CD4-positive, alpha-beta T cell (primary cell): ENCODE results near the gene ARL15. TPM values are rescaled to one million over a fixed set of nuclear protein-coding genes. Genes with fewer than 3 reads are reported as not detected.

Experiments used
- ATAC-seq: fragments of 200-7000 bp; cut with Tn5 transposase; one replicate; pipeline ENCODE4 v1.10.0; 2022; ENCODE audit warnings: mild to moderate bottlenecking; ENCODE audit not compliant: poor library complexity
- CTCF ChIA-PET: fragments of 350-600 bp; sonication (Branson Sonifier 250); formaldehyde crosslinking; loops from one replicate; lab custom pipeline; 2021; ENCODE audit warnings: antibody characterized with exemption, inconsistent platforms; lab: Charles Lee
- POLR2A ChIA-PET: fragments of 350-600 bp; sonication (Branson Sonifier 250); formaldehyde crosslinking; loops from one replicate; lab custom pipeline; 2021; ENCODE audit warnings: antibody characterized with exemption, inconsistent platforms; lab: Charles Lee
- DNase-seq, 14 experiments: peaks; one replicate each; pipeline ENCODE4 v3.0.0-alpha.2; 2013 to 2020; ENCODE audit warnings: mixed read lengths in 2 of 14
- H3K27ac ChIP-seq, 2 donors: one replicate each; pipeline versions ENCODE4 v1.5.1 to v1.7.0; 2013; ENCODE audit warnings: low read length in 2 of 2, low read depth in 1 of 2, mild to moderate bottlenecking in 1 of 2
- H3K27me3 ChIP-seq, 2 experiments: 1 replicate in 1 of 2; 2 replicates in 1 of 2; pipeline versions ENCODE4 v1.6.1 to v1.7.0; 2013; ENCODE audit warnings: low read length in 2 of 2, control low read depth in 1 of 2, mild to moderate bottlenecking in 1 of 2, moderate library complexity in 1 of 2; ENCODE audit not compliant: insufficient read depth in 2 of 2, control insufficient read depth in 1 of 2
- H3K36me3 ChIP-seq: one replicate; pipeline ENCODE4 v1.6.1; 2013; ENCODE audit warnings: low read length, control low read depth; ENCODE audit not compliant: insufficient read depth
- H3K4me1 ChIP-seq: one replicate; pipeline ENCODE4 v1.6.1; 2013; ENCODE audit warnings: low read length, control low read depth; ENCODE audit not compliant: insufficient read depth
- H3K4me3 ChIP-seq: one replicate; pipeline ENCODE4 v1.5.1; 2013; ENCODE audit warnings: mild to moderate bottlenecking, low read length, moderate library complexity
- H3K9me3 ChIP-seq, 2 experiments: 1 replicate in 1 of 2; 2 replicates in 1 of 2; pipeline versions ENCODE4 v1.6.1 to v1.7.0; 2013; ENCODE audit warnings: low read length in 2 of 2, mild to moderate bottlenecking in 2 of 2, control low read depth in 1 of 2, moderate library complexity in 1 of 2; ENCODE audit not compliant: control insufficient read depth in 1 of 2, insufficient read depth in 1 of 2
- H3K27ac Mint-ChIP-seq: one replicate; pipeline ENCODE4 v1.8.0; 2020; ENCODE audit warnings: mixed read lengths
- H3K27me3 Mint-ChIP-seq: one replicate; pipeline ENCODE4 v1.8.0; 2021; ENCODE audit warnings: mixed read lengths
- H3K36me3 Mint-ChIP-seq: one replicate; pipeline ENCODE4 v1.8.0; 2021; ENCODE audit warnings: low read depth, mixed read lengths
- H3K4me1 Mint-ChIP-seq: one replicate; pipeline ENCODE4 v1.8.0; 2021; ENCODE audit warnings: low read depth, mixed read lengths
- H3K4me3 Mint-ChIP-seq: one replicate; pipeline ENCODE4 v1.8.0; 2020; ENCODE audit warnings: mild to moderate bottlenecking, mixed read lengths
- H3K9me3 Mint-ChIP-seq: one replicate; pipeline ENCODE4 v1.8.0; 2020; ENCODE audit warnings: mixed read lengths
- intact Hi-C, 2 experiments: fragments of 100-400 bp; cut with DNase I in 1 of 2; cut with micrococcal nuclease in 1 of 2; formaldehyde crosslinking; loops; one replicate each; pipeline versions ENCODE4 v1.15.1 to v1.9.0; 2023 to 2025; cut with DNase I, micrococcal nuclease
- total RNA-seq, 174 experiments: library from RNA in 2 of 174; stranded (reverse) in 2 of 174; gene quantifications; one replicate each; pipeline ENCODE4 v1.2.3 and lab custom pipeline; 2021 to 2026
- TF ChIP-seq, protein P1 (sequence below): fragments of 200-600 bp; IDR thresholded peaks from one replicate; pipeline ENCODE4 v1.8.0; 2022; ENCODE audit warnings: antibody characterized with exemption, mild to moderate bottlenecking

ARL15 gene
- total RNA-seq, 2 experiments from 2014 or later, result 9.1 to 10.6 TPM

DNA sequence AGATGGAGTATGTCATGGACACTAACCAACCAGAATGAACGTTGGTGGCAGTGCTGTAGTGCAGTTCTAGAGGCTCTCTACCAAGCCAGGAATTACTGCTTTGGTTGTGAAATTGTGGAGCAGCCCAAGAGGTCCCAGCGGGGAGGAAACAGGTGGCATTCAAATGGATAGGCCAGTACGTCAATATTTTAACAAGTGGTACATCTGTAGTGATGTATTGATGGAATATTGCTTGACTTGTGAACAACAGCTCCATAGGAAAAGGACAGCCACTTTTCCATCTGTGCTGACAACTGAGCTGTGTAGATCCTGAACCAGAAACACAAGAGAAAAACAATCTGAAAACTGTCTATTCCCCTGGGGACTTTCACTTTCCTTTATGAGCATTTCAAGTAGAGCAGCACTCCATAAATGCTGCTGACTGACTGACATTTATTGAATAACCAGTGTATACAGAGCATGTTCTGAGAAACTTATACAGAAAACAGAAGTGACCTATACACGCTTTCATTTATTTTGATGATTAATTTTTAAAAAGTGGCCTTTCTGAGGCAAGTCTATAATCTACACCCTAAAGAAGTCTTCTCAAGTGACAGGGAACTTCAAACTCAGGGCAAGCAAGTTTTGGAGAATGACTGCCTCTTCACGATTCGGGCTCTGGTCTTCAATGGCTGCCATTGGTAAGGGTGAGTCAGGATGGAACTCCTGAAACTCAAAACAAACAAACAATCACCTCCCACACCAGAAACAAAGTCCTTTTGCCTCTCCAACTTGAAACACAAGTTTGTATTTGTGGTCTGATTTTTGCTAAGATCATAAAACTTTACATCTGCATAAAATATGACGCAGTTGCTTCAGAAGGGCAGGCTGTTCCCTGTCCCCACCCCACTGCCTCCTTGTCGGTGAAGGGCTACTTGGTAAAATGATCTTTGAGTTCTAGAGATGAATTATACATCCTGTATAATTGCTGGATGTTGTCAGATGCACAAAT lies 387.6 kb downstream of the ARL15 start:
- no peaks in the 10 kb centered on the region for H3K9me3 Mint-ChIP-seq
- Histone ChIP-seq H3K4me3 (no peak overlapping the region), H3K27me3 (no peaks in the 10 kb centered on the region), H3K4me1 (no peaks in the 10 kb centered on the region), H3K27ac (no peak overlapping the region), H3K9me3 (no peaks in the 10 kb centered on the region), H3K36me3 (no peaks in the 10 kb centered on the region)
- no peak overlapping the region for H3K27ac Mint-ChIP-seq
- ChIA-PET CTCF (no interaction called here), POLR2A (no interaction called here)
- DNase-seq (no peak), ATAC-seq (no peak)
- H3K27me3 Mint-ChIP-seq, result no peaks in the 10 kb centered on the region
- H3K4me3 Mint-ChIP-seq, result no peak overlapping the region
- H3K4me1 Mint-ChIP-seq, result no peaks in the 10 kb centered on the region
- TF ChIP-seq, protein P1, sequence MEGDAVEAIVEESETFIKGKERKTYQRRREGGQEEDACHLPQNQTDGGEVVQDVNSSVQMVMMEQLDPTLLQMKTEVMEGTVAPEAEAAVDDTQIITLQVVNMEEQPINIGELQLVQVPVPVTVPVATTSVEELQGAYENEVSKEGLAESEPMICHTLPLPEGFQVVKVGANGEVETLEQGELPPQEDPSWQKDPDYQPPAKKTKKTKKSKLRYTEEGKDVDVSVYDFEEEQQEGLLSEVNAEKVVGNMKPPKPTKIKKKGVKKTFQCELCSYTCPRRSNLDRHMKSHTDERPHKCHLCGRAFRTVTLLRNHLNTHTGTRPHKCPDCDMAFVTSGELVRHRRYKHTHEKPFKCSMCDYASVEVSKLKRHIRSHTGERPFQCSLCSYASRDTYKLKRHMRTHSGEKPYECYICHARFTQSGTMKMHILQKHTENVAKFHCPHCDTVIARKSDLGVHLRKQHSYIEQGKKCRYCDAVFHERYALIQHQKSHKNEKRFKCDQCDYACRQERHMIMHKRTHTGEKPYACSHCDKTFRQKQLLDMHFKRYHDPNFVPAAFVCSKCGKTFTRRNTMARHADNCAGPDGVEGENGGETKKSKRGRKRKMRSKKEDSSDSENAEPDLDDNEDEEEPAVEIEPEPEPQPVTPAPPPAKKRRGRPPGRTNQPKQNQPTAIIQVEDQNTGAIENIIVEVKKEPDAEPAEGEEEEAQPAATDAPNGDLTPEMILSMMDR, result no peak
- intact Hi-C loops, result no loop called here
- peaks cover 5% of the 10 kb centered on the region for H3K36me3 Mint-ChIP-seq

DNA sequence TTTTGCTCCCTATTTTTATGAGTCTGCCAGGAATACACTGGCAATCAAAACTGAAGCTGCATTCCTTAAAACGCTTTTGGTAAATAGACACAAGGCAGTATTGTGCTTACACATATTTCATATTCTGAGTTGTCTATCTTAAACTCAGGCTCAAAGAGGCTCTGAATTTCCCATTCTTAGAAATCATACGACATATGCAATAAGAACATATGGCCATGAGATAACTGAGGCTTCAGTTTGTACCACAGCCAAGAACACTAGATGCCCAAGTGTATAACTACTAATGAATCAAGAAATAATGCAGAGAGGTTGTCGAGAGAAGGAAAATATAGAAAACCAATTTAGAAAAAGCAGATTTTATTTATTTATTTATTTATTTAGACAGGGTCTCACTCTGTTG lies 392.5 kb downstream of the ARL15 start:
- no peak overlapping the region for H3K4me3 Mint-ChIP-seq
- DNase-seq (no peak), ATAC-seq (no peak)
- POLR2A ChIA-PET, result no interaction called here
- H3K9me3 ChIP-seq, result no peaks in the 10 kb centered on the region
- intact Hi-C loops, result no loop called here
- no peaks in the 10 kb centered on the region for H3K27me3 ChIP-seq
- TF ChIP-seq, protein P1, result no peak
- CTCF ChIA-PET, result no interaction called here
- H3K36me3 Mint-ChIP-seq, result peaks cover 9% of the 10 kb centered on the region
- no peak overlapping the region for H3K4me3 ChIP-seq
- H3K4me1 Mint-ChIP-seq, result no peaks in the 10 kb centered on the region
- no peaks in the 10 kb centered on the region for H3K4me1 ChIP-seq
- no peaks in the 10 kb centered on the region for H3K27me3 Mint-ChIP-seq
- H3K36me3 ChIP-seq, result no peaks in the 10 kb centered on the region
- H3K27ac ChIP-seq, result no peak overlapping the region
- no peak overlapping the region for H3K27ac Mint-ChIP-seq
- no peaks in the 10 kb centered on the region for H3K9me3 Mint-ChIP-seq

DNA sequence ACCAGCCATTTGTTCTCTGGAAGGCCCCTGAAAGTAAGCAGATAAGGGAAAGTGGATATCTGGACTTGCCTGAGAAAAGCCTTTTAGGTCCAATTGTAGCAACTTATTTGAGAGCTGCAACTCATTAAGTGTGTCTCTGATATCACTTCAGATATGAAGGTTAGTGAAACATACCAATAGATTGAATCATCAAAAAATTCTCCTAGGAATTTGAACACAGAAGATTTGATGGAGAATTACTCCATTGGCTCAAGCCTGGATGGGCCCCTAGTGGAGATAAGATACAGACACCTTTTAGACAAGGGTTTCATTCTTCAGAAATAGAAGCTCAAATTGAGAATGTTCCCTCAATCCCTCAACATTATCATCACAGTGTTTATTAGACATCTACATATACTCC lies 393.3 kb downstream of the ARL15 start:
- Histone ChIP-seq H3K4me3 (no peak overlapping the region), H3K9me3 (no peaks in the 10 kb centered on the region), H3K4me1 (no peaks in the 10 kb centered on the region), H3K27me3 (no peaks in the 10 kb centered on the region), H3K27ac (no peak overlapping the region), H3K36me3 (no peaks in the 10 kb centered on the region)
- TF ChIP-seq, protein P1, result no peak
- H3K4me3 Mint-ChIP-seq, result no peak overlapping the region
- DNase-seq (no peak), ATAC-seq (no peak)
- H3K36me3 Mint-ChIP-seq, result peaks cover 5% of the 10 kb centered on the region
- H3K9me3 Mint-ChIP-seq, result no peaks in the 10 kb centered on the region
- H3K27ac Mint-ChIP-seq, result no peak overlapping the region
- ChIA-PET POLR2A (no interaction called here), CTCF (no interaction called here)
- intact Hi-C loops, result no loop called here
- H3K27me3 Mint-ChIP-seq, result no peaks in the 10 kb centered on the region
- H3K4me1 Mint-ChIP-seq, result no peaks in the 10 kb centered on the region
